AML-193 (cell line): ENCODE results near the gene RNF166.

Experiments
- DNase-seq, 2 experiments: peaks; one replicate each; lab custom pipeline; 2025; lab: John Stamatoyannopoulos, UW

Gene RNF166

GRCh38 chr16:88739139-88739976, 33.1 kb upstream of the RNF166 start:
- DNase-seq, result no peak

GRCh38 chr16:88738151-88739084, 32.2 kb upstream of the RNF166 start:
- DNase-seq, result no peak

DNA sequence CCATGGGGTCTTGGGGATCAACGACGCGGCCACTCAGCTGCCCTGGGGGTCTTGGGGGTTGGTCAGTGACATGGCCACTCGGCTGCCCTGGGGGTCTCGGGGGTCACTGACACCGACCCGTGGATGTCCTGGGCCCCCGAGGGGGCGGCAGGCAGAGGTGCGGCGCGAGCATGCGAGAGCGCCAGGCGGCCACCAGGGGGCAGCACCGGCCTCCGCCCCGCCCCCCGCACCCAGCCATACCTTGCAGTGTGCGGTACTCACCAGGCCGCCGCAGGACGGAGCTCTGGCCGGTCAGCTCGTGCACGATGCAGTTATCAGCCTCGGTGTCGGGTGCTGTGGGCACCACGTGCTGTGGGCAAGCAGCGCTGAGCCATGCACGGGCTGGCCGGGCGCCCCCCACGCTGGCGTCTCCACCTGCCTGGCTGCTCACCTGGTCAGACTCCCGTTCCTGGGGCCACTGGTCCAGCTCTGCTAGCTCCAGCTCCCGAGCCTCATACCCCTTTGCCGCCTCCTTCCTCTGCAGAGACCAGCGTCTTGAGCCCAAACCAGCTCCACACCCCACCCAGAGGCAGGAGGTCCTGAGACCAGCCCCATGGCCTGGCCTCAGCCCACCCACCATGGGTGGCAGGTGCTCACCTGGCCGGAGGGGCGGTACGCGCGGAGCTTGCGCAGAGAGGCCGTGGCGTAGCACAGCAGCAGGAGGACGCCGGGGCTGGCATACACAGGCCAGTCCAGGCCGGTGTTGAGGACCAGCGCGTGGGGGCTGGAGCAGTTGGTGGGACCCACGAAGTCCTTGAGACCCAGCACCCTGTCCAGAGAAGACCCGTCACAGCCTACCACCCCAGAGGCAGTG, 31.3 kb upstream of the RNF166 start:
- peak; percentile 71 to 79 for DNase-seq

- DNase-seq, result no peak
These were observed 30.3 kb upstream of the RNF166 start for GRCh38 chr16:88736496-88736895.

GRCh38 chr16:88736088-88736487, 29.9 kb upstream of the RNF166 start:
- DNase-seq, result no peak

- DNase-seq, result no peak
These were observed 29.4 kb upstream of the RNF166 start for GRCh38 chr16:88735616-88736015.

GRCh38 chr16:88735121-88735520, 28.9 kb upstream of the RNF166 start:
- no peak for DNase-seq

- DNase-seq, result no peak
These were observed 28.1 kb upstream of the RNF166 start for GRCh38 chr16:88734361-88734728.

DNA sequence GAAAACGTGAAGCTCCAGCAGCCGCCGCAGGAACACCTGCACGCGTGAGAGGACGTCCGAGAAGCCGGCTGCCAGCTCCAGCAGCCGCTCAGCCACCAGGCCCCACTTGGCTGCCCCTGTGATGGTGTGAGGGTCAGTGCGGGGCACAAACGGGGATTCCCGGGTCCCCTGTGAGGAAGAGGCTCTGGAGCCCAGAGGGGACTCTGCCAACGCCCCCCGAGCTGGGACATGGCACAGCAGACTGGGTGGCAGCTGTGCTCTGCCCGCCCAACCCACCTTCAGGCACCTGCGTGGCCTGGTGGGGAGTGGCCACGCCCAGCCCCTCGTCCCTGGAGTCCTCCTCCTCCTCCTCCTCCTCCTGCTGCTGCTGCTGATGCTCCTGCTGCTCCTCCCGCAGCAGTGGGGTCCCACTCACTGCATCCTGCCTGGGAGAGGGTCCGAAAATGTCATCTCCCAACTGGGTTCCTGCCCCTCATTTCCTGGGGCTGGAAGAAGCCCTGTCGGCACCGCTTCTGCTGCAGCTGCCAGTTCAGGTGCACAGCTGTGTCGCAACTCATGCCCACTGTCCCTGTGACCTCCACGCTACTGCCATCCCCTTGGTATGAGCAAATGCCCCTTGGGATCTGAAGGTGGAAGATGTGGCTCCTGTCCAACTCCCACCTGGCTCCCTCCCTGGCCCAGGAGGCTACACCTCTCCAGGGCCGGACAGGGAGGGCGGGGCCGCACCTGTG, 27.6 kb upstream of the RNF166 start:
- DNase-seq, result no peak

DNA sequence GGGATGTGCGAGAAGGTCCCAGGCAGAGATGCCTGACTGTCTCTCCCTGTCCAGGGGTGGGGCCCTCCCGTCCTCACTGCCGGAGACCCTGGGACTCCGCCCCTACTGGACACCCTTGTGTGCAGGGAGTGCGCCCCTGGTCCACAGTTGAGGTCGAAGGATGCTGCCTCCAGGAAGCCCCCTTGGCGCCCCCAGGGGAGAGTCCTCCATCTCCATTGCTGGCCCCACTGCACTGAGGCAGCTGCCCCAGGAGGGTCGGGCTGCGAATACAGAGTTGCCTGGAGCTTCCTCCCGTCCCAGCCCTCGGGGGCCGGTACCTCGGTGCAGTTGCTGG, 26.7 kb upstream of the RNF166 start:
- DNase-seq, result no peak

DNA sequence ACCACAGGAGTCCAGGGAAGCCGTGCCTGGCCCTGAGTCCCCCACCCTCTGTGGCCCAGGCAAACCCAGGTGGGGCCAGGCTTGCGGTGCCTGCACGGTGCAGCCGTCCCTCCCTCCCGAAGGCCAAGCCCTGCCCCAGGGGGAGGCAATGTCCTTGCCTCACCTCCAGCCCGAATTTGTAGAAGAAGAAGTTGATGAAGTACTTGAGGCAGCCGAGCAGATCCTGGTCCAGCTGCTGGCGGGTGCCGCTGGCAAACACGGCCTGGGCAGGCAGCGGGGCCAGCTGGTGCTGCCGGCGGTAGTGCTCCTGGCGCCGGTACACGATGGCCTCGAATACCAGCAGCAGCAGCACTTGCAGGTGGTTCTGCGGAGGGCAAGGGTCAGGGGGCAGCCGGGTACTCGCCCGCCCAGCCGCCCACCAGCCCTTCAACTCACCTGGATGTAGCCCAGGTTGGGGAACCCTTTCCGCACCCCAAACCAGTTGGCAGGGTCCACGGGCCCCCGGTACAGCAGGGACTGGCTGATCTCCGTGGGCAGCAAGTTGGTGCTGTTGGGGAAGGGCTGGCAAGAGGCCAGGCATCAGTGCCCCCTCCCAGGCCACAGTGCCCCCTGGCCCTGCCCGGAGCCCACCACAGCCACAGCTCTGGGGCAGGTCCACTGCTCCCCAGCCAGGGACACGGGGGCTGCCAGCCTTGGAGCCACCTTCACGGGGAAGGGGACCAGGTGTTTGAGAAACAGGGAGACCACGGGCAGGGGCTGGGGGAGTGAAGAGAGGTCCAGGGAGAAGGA, 26.2 kb upstream of the RNF166 start:
- DNase-seq, result no peak

DNA sequence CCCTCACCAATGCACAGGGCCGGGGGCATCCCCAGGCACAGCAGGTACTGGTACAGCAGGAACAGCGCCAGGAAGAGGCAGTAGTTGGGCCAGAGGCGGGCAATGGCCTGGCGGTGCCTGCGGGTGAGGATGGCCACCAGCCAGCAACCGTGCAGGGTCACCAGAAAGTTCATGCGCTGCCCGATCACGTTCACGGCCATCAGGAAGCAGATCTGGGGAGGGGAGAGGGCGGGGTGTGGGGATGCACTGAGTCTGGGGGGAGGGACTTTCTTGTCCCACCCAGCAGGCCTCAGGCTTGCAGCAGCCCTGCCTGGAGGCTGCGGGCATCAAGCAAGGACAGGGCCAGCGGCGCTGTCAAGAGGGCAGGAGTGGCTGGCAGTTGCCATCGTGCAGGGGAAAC, 25.5 kb upstream of the RNF166 start:
- no peak for DNase-seq

DNA sequence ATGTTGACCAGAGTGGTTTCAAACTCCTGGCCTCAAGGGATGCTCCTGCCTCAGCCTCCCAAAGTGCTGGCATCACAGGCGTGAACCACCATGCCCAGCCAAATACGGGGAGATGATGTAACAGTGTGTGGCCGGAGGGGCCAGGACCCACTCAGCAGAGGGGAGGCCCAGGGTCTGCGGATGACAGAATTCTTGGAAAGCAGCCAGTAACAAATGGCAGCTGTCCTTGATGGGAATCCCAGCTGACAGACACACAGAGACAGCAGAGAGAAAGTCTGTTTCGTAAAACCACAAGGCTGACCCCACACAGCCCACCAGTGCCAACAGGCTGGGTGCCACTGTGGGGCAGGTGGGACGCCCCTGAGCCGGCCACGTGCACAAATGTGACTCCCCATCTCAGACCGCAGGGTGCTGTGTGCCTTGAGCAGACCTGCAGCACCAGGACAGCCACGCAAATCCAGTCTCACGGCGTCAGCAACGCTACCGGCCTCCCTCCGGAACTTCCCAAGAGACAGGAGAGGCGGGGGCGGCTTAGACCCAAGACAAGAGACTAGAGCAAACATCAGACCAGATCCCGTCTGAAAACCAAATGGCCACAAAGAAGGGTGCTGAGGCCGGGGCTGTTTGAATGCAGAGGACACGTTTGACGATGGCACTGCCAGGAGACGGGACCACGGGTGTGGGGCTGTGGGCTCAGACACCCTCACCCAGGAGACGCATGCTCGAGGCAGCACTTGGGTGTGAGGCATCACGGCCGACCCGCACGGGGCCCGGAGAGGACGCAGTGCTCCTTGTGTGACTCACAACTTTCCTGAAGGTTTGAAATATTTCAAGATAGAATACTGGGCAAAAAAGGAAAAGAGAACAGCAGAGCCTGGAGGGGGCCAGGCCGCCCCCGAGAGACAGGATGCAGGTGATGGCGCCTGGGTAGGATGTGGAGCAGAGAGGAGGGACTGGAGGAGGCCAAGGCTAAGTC, 24.7 kb upstream of the RNF166 start:
- DNase-seq, result no peak

GRCh38 chr16:88727871-88728270, 21.7 kb upstream of the RNF166 start:
- DNase-seq, result no peak

DNA sequence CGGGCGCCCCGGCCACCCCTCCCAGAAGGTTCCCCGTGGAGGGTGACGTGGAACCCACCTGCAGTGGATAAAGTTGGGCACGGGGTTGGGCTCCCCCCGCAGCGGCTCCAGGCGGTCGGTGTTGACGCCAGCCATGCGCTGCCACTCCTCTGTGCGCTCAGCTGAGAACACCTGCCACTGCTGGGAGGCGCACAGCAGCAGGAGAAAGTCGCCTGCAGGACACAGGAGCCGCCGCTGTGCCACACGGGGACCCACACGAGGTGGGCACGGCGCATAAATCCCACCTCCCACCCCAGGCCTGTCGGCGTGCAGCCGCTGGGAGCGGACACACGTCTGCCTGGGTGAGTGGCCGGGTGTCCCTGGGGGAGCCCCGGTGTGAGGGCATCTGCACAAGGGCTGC, 20.8 kb upstream of the RNF166 start:
- DNase-seq, result no peak

DNA sequence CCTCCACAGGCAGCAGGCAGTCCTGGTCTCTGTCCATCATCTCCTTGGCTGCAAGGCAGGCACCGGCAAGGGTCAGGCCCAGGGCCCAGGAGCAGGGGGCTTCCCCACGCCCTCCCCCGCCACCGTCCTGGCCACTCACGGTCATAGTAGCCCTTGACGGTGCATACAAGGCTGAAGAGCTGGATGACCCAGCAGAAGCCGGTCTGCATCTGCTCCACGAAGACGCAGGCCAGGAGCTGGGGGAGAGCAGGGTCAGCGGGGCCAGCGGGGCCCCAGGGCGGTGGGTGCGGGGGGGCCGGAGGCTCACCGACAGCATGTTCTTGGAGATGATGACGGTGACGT, 20.2 kb upstream of the RNF166 start:
- DNase-seq, result no peak

DNA sequence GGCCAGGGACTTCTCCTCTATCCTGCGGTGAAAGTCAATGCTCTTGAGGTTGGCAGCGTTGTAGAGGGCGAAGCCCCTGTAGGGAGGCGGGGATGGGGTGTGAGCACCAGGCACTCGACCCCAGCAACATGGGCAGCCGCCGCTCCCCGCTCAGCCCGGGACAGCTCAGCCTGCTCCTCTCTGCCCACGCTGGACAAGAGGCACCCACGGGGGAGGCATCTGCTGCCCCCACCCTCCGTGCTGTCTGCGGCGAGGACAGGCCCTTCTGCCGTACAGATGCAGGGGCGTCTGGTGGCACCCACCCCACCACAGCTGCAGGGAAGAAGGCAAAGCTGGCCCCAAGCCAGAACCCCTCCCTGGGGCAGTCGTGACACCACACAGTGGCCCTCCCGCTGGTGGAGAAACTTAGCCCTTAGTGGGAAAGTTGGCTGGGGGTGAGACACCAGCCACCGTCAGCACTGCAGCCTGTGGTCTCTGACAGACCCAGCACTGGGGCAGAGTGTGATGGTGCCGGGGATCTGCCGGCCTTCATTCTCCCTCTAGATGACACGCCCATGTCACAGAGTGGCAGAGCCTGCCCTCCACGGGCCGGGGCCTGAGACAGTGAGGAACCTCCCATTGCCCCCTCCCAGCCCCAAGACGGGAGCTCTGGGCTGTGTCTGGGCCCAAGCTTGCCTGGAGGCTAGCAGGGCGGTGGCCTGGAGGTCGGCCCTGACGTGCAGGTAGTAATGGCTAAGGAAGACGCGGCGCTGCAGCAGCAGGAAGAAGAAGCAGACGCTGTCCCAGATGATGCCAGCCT, 19.6 kb upstream of the RNF166 start:
- no peak for DNase-seq

- DNase-seq, result no peak
These were observed 18.8 kb upstream of the RNF166 start for GRCh38 chr16:88724855-88725555.
